DMS 273 (cell line): ENCODE results near the gene FAM187B.
"Not testable (repeated sequence)": the region's sequence is repeated elsewhere in the genome, so short reads cannot be mapped to it uniquely, and the experiment has no call there.

Experiments
- DNase-seq: peaks from one replicate; lab custom pipeline; 2025; ENCODE audit not compliant: unreplicated experiment; lab: John Stamatoyannopoulos, UW

The FAM187B gene

GRCh38 chr19:35236638-35237400 lies 8.3 kb upstream of the FAM187B start:
- DNase-seq = peak; percentile 18

DNA sequence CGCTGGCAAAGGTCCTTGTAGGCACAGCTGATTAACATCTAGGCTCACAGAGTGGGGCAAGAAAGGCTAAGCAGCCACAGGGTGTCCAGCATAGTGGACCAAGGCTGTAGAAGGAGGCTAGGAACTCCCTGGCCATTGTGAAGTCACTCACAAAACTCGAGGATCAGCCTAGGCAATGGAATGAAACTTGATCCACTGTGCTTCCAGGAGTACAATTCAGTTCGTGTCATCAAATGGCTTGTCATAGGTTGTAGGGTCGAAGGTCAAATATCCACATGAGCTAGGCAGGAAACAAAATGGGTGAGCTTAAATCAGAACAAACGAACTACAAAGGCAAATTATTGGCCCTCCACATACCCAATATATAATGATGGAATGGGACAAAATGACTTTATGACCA lies 4.4 kb upstream of the FAM187B start:
- no peak for DNase-seq

DNA sequence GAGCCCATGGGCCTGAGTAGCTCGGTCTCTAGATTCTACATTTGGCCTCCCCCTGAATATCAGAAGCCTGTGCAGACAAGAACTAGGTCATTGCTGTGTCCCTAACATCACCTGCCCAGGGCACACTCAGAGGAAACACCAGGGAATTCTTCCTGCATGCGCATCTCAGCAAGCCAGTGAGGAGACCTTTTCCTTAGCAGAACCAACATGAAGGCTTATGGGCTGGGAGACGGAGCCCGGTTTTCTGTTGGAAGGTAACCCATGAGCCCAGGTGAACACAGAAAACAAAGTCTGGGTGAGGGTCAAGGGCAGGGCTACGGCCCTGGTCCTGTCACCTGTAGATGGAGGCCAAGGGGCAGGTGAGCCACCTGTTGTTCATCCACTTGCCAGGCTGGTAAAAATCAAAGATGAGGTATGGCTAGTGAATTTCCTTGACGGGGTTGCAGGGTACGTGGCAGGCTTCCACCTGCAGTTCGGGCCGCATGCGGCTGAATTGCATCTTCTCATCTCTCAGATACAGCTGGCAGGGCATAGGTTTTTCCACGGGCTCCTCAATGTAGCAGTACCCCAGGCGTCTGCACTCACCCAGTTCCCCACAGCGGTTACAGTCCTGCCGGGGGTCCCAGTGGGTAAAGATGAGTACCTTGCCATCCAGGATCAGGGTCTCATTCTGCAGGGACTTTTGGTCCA lies 3.6 kb upstream of the FAM187B start:
- no peak for DNase-seq

DNA sequence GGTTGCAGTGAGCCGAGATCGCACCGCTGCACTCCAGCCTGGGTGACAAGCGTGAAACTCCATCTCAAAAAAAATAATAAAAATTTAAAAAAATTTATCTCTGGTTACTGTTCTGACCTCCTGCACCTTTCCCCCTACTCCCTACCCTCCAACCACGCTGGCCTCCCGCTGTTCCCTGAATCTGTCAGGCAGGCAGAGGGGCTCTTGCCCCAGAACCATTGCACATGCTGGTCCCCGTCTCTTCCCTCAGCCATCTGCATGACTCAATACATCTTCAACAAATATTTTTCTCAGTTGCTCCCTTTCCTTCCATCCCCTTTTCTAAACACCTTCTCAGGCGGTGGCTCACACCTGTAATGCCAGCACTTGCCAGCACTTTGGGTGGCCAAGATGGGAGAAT lies 1.1 kb upstream of the FAM187B start:
- no peak for DNase-seq

DNA sequence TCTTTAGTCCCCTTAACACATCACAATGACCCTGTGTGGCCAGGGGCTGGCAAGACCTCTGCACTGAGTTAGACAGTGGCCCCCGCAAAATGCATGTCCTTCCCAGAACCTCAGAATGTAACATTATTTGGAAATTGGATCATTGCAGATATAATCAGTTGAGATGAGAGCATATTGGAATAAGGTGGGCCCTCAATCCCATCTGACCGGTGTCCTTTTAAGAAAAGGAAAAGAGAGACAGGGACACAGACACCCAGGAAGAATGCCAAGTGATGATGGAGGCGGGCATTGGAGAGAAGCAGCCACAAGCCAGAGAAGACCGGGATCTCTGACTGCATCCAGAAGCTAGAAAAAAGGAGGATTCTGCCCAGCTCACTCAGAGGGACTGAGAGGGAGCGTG lies 1.8 kb downstream of the FAM187B start:
- DNase-seq = no peak

GRCh38 chr19:35225951-35226350 lies 2.6 kb downstream of the FAM187B start:
- no peak for DNase-seq

- DNase-seq = no peak
Measured at GRCh38 chr19:35224681-35225571, 3.6 kb downstream of the FAM187B start.

GRCh38 chr19:35223862-35224505 lies 4.6 kb downstream of the FAM187B start:
- no peak for DNase-seq

- DNase-seq = no peak
Measured at GRCh38 chr19:35223084-35223790, 5.3 kb downstream of the FAM187B start.

DNA sequence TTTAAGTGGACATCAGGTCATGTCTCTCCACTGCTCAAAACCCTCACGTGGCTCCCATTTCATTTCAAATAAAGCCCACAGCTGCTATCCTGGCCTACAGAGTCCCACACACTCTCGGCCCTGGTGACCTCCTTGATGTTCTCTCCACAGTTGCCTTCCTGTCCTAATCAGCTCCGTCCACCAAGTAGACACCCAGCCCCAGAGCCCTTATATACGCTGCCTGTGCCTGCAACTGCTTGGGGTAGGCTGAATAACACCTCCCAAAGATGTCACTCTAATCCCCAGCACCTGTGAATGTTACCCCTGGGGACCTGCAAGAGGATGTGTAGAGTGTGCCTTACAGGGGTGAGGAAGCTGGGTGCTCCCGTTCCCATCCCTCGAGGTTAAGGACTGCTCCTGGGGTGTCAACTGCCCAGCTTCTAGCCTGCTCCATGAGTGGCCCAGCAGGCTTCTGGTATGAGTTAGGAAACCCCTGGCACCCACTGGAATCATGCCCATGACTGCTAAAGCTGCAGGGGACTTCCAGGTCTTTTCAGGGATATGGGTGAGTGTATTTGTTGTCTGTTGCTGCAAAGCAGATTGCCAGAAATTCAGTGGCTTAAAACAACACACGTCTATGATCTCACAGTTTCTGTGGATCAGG lies 6.0 kb downstream of the FAM187B start:
- no peak for DNase-seq

GRCh38 chr19:35220973-35221590 lies 7.5 kb downstream of the FAM187B start:
- not testable (repeated sequence) for DNase-seq

DNA sequence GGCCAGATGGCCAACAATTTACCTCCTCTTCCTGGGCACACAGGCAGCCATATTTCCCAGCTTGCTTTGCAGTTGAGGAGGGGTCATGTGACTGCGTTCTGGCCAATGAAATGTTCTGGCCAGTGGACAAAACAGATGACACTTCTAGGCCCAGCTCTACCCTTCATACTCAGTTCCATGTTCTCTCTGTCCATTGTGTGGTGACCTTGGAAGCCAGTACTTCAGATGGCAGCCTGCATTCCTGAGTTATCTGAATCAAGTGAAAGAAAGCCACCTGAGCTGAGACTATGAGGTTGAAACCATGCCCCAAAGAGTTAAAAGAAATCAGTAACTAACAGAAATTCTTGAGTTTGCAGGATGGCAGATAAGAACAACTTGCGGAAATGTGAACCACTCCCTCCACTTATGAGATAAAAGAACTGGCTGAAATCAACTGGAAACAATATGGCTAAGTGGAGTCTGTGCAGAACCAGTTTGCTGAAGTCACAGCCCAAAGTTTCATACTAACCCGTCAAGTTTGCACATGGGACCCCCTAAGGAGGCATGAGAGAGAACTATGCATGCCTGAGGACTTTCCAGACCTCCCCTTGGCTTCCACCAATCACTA lies 8.1 kb downstream of the FAM187B start:
- no peak for DNase-seq

- DNase-seq = no peak
Measured at GRCh38 chr19:35219008-35219407, 9.5 kb downstream of the FAM187B start.

DNA sequence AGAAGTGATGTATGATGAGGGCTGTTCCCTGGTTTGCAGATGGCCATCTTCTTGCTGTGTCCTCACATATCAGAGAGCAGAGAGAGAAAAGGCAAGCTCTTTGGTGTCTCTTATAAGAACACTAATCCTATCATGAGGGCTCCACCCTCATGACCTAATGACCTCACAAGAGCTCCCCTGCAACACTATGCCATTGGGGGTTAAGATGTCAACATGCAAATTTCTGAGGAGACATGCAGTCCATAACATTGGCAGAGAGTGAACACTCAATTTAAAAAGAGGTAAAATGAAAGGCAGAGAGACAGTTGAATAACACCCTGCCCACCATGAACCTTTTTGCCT lies 10.9 kb downstream of the FAM187B start:
- DNase-seq = no peak

DNA sequence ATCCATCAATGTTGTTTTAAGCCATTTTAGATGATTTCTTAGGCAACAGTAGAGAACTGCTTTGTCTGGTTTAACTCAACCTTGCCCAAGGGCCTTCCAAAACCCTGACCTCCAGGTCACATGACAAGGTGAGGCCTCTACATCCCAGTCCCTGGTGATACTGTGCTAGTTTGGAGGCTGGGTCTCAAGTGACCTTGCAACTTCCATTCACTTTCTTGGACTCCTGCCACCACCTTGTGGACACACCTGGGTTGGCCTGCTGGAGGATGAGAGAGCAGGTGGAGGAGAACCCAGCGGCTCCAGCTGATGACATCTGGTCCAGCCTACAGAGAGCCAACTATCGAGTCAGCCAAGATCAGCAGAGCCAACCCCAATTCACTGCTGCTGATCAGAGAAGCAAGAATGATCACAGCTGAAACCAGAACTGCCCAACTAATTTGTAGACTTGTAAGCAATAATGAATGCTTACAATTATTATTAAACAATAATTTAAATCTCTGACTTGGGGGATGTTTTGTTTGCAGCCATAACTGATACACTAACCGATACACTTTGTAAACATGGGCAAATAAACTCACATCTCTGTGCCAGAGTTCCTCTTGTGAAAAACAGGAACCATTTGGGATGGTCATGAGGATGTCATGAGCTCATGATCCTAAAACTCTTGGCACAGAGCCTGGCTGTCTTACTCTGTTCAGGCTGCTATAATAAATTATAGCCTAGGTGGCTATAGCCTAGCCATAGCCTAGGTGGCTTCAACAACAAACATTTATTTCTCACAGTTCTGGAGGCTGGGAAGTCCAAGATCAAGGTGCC lies 11.5 kb downstream of the FAM187B start:
- peak; percentile 15 for DNase-seq

- no peak for DNase-seq
Measured at GRCh38 chr19:35216016-35216832, 12.3 kb downstream of the FAM187B start.

DNA sequence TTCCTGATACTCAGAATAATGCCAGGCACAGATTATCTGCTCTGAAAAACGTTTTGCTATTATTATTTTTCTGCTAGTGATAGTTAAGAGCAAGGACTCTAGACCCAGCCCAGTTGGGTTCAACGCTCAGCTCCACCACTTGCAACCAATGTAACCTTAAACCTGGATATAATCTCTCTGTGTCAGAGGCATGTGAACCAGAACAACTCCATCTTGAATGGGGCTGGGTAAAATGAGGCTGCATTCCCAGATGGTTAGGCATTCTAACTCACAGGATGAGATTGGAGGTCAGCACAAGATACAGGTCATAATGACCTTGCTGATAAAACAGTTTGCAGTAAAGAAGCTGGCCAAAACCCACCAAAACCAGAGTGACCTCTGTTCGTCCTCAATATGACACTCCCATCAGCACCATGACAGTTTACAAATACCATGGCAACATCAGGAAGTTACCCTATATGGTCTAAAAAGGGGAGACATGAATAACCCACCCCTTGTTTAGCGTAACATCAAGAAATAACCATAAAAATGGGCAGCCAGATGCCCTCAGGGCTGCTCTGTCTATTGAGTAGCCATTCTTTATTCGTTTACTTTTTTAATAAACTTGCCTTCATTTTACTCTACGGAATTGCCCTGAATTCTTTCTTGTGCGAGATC lies 13.6 kb downstream of the FAM187B start:
- DNase-seq = no peak
